ENCODE measurements around the gene HMCN1. TPM values are rescaled to one million over a fixed set of nuclear protein-coding genes. Genes with fewer than 3 reads are reported as not detected.

The HMCN1 gene
- total RNA-seq, 6 experiments from 2014 or later, result 4.7 to 7.5 (median 5.7) TPM

DNA sequence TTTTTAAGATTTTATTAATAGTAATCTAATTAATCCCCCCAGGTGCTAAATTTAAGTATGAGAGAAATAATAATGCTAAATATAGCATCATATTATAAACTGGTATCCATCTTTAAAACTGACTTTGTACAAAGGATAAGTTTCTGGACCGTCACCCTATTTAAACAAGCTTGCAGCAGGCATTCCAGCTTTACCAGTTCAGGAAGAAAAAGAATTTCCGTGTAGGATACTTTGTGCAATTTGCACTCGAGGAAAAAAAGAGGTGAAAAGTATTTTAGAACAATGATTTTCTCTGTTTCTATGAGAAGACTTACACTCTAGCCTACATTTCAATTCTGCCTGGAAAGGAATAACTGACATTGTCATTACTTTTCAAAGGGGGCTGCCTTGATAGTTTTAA, 27.6 kb downstream of the HMCN1 start:
- Histone ChIP-seq H3K9me3 (no peaks in the 10 kb centered on the region), H3K27ac (no peak overlapping the region), H3K4me1 (no peaks in the 10 kb centered on the region), H3K4me3 (no peak overlapping the region), H3K36me3 (no peaks in the 10 kb centered on the region), H3K27me3 (no peaks in the 10 kb centered on the region)
- intact Hi-C loops (cut with DNase I), result no loop called here
- no peak for ATAC-seq
- TF ChIP-seq, protein P1, sequence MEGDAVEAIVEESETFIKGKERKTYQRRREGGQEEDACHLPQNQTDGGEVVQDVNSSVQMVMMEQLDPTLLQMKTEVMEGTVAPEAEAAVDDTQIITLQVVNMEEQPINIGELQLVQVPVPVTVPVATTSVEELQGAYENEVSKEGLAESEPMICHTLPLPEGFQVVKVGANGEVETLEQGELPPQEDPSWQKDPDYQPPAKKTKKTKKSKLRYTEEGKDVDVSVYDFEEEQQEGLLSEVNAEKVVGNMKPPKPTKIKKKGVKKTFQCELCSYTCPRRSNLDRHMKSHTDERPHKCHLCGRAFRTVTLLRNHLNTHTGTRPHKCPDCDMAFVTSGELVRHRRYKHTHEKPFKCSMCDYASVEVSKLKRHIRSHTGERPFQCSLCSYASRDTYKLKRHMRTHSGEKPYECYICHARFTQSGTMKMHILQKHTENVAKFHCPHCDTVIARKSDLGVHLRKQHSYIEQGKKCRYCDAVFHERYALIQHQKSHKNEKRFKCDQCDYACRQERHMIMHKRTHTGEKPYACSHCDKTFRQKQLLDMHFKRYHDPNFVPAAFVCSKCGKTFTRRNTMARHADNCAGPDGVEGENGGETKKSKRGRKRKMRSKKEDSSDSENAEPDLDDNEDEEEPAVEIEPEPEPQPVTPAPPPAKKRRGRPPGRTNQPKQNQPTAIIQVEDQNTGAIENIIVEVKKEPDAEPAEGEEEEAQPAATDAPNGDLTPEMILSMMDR (IDR thresholded peaks at IDR 0.05), result no peak
- TF ChIP-seq POLR2A (IDR thresholded peaks at IDR 0.05), result no peak
- 13% methylated on average over 3 of the region's 3 CpGs for WGBS (ENCODE audit: insufficient coverage, low coverage, low lambda C conversion rate, missing lambda C conversion rate)
- DNase-seq, result no peak

DNA sequence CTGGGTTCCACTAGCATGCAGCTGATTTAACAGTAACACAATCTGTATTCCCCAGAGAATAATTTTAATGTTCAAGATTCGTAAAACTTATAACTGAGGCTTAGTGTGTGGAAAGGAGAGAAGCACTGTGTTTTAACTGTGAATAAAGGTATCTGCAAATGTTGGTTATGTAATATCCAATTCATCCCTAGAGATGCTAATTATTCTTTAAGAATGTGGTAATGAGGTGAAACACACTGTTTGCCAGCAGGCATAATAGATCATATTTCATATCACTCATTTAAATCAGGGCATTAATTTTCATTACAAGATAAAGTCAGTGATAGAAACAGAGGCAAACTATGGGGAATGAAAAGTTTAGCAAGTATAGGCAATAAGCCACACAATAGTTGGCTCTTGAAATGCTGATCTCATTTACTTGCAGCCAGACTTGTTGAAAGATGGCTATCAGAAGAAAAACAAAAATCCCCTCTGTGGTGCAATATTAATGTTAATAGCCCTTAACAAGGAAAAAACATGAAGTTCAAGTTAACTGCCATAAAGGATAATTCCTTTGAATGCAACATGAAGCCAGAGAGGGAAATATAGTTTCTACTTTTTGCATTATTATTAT, 33.4 kb downstream of the HMCN1 start:
- TF ChIP-seq POLR2A (IDR thresholded peaks at IDR 0.05), result no peak
- TF ChIP-seq, protein P1 (IDR thresholded peaks at IDR 0.05), result no peak
- no peaks in the 10 kb centered on the region for H3K36me3 ChIP-seq
- DNase-seq (no peak), ATAC-seq (no peak)
- H3K4me1 ChIP-seq, result no peaks in the 10 kb centered on the region
- intact Hi-C loops (cut with DNase I), result no loop called here
- no peaks in the 10 kb centered on the region for H3K9me3 ChIP-seq
- no peaks in the 10 kb centered on the region for H3K27me3 ChIP-seq
- no peak overlapping the region for H3K27ac ChIP-seq
- no peak overlapping the region for H3K4me3 ChIP-seq
- WGBS (ENCODE audit: insufficient coverage, low coverage, low lambda C conversion rate, missing lambda C conversion rate), result 50% methylated on average over 1 of the region's 1 CpG

DNA sequence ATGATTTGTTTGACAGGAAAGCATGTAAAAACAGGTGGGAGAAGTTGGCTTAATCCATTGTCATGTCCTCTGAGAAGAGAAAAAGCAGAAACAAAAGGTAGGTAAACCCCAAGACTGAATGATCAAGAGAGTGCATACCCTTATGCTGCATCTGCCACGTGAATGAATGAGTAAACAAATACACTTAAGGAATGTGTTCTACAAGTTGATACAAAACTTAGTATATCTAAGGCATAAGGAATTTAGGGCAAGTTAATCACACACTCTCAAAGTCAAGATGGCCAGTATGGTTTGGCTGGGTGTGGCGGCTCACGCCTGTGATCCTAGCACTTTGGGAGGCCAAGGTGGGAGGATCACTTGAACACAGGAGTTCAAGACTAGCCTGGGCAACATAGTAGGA, 34.2 kb downstream of the HMCN1 start:
- no peaks in the 10 kb centered on the region for H3K4me1 ChIP-seq
- WGBS (ENCODE audit: insufficient coverage, low coverage, low lambda C conversion rate, missing lambda C conversion rate), result 93% methylated on average over 3 of the region's 3 CpGs
- H3K36me3 ChIP-seq, result no peaks in the 10 kb centered on the region
- H3K27me3 ChIP-seq, result no peaks in the 10 kb centered on the region
- H3K27ac ChIP-seq, result no peak overlapping the region
- no peaks in the 10 kb centered on the region for H3K9me3 ChIP-seq
- DNase-seq (no peak), ATAC-seq (no peak)
- intact Hi-C loops (cut with DNase I), result no loop called here
- TF ChIP-seq, protein P1 (IDR thresholded peaks at IDR 0.05), result no peak
- no peak for TF ChIP-seq POLR2A (IDR thresholded peaks at IDR 0.05)
- no peak overlapping the region for H3K4me3 ChIP-seq

DNA sequence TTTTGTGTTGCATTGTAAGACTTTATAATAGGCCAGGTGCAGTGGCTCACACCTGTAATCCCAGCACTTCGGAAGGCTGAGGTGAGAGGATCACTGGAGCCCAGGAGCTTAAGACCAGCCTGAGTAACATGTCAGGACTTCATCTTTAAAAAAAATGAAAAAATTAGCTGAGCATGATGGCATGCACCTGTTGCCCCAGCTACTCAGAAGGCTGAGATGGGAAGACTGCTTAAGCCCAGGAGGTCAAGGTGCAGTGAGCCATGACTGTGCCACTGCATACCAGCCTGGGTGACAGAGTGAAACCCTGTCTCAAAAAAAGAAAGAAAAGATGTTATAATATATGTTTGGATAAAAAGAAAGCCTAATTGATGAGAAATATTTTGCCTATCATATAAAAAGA, 34.9 kb downstream of the HMCN1 start:
- Histone ChIP-seq H3K4me1 (no peaks in the 10 kb centered on the region), H3K27ac (no peak overlapping the region), H3K27me3 (no peaks in the 10 kb centered on the region), H3K4me3 (no peak overlapping the region), H3K36me3 (no peaks in the 10 kb centered on the region), H3K9me3 (no peaks in the 10 kb centered on the region)
- ATAC-seq (no peak), DNase-seq (no peak)
- TF ChIP-seq, protein P1 (IDR thresholded peaks at IDR 0.05), result no peak
- TF ChIP-seq POLR2A (IDR thresholded peaks at IDR 0.05), result no peak
- WGBS (ENCODE audit: insufficient coverage, low coverage, low lambda C conversion rate, missing lambda C conversion rate), result 36% methylated on average over 1 of the region's 1 CpG
- intact Hi-C loops (cut with DNase I), result no loop called here

DNA sequence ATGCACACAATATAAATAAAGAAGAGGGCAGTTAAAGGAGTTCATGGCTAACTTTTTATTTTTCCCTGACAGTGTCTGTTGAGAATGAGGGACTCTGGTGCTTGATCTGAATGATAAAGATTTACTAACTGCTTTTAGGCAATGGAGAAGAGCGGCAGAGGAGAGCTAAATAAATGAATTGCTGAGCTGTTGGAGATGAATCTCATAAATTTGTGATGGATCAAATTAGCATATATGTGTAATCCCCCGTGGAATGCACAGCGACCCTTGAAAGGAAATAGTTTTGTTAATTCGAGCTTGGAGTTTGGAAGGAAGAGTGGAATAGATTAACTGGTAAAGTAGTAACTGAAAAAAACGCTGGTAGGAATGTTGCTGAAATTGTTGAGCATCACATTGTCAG, 40.2 kb downstream of the HMCN1 start:
- no peak for DNase-seq
- WGBS (ENCODE audit: insufficient coverage, low coverage, low lambda C conversion rate, missing lambda C conversion rate), result 33% methylated on average over 5 of the region's 5 CpGs
- intact Hi-C loops (cut with DNase I), result no loop called here

More for the DNA sequence above, 40.2 kb downstream of the HMCN1 start:
- TF ChIP-seq POLR2A (IDR thresholded peaks at IDR 0.05), result no peak
- TF ChIP-seq, protein P1 (IDR thresholded peaks at IDR 0.05), result no peak
- Histone ChIP-seq H3K4me1 (no peaks in the 10 kb centered on the region), H3K4me3 (no peak overlapping the region), H3K27ac (no peak overlapping the region), H3K36me3 (no peaks in the 10 kb centered on the region), H3K9me3 (no peaks in the 10 kb centered on the region), H3K27me3 (no peaks in the 10 kb centered on the region)
- ATAC-seq, result no peak

All from right lobe of liver (tissue), 6 donors.